ENCODE data around the gene CACNA2D4.

The CACNA2D4 gene

GRCh38 chr12:1927751-1928351, 9.4 kb upstream of the CACNA2D4 start:
- DNase-seq (ENCODE audit: low read depth in 1 of 2, low spot score in 1 of 2), result no peak
- Histone ChIP-seq H3K27me3 (ENCODE audit: insufficient read depth, poor library complexity, severe bottlenecking) (no peaks in the 10 kb centered on the region), H3K27ac (replicated peaks) (no peak overlapping the region), H3K4me3 (replicated peaks; ENCODE audit: insufficient read depth, low read length) (no peak overlapping the region)
- no peak for TF ChIP-seq SPI1 (IDR thresholded peaks at IDR 0.05; ENCODE audit: borderline replicate concordance, low read depth)
- no peak for TF ChIP-seq CTCF (IDR thresholded peaks at IDR 0.05; ENCODE audit: insufficient read depth, low read length)
- TF ChIP-seq POLR2AphosphoS5 (IDR thresholded peaks at IDR 0.05; ENCODE audit: low read depth), result no peak
- no peak for TF ChIP-seq REST (IDR thresholded peaks at IDR 0.05; ENCODE audit: insufficient replicate concordance, low read depth)
- TF ChIP-seq GABPA (IDR thresholded peaks at IDR 0.05; ENCODE audit: low read depth), result no peak

- H3K27ac ChIP-seq (replicated peaks), result no peak overlapping the region
- DNase-seq (ENCODE audit: low read depth in 1 of 2, low spot score in 1 of 2), result no peak
- no peaks in the 10 kb centered on the region for H3K27me3 ChIP-seq (ENCODE audit: insufficient read depth, poor library complexity, severe bottlenecking)
- no peak overlapping the region for H3K4me3 ChIP-seq (replicated peaks; ENCODE audit: insufficient read depth, low read length)
- TF ChIP-seq CTCF (IDR thresholded peaks at IDR 0.05; ENCODE audit: insufficient read depth, low read length) (no peak), REST (IDR thresholded peaks at IDR 0.05; ENCODE audit: insufficient replicate concordance, low read depth) (no peak), POLR2AphosphoS5 (IDR thresholded peaks at IDR 0.05; ENCODE audit: low read depth) (no peak), GABPA (IDR thresholded peaks at IDR 0.05; ENCODE audit: low read depth) (no peak), SPI1 (IDR thresholded peaks at IDR 0.05; ENCODE audit: borderline replicate concordance, low read depth) (no peak)
Observed at GRCh38 chr12:1927051-1927680, 8.7 kb upstream of the CACNA2D4 start.

- no peak for TF ChIP-seq CTCF (IDR thresholded peaks at IDR 0.05; ENCODE audit: insufficient read depth, low read length)
- TF ChIP-seq REST (IDR thresholded peaks at IDR 0.05; ENCODE audit: insufficient replicate concordance, low read depth), result no peak
- no peak for TF ChIP-seq POLR2AphosphoS5 (IDR thresholded peaks at IDR 0.05; ENCODE audit: low read depth)
- TF ChIP-seq GABPA (IDR thresholded peaks at IDR 0.05; ENCODE audit: low read depth), result no peak
- no peak for DNase-seq (ENCODE audit: low read depth in 1 of 2, low spot score in 1 of 2)
- Histone ChIP-seq H3K4me3 (replicated peaks; ENCODE audit: insufficient read depth, low read length) (no peak overlapping the region), H3K27ac (replicated peaks) (no peak overlapping the region), H3K27me3 (ENCODE audit: insufficient read depth, poor library complexity, severe bottlenecking) (no peaks in the 10 kb centered on the region)
Observed at GRCh38 chr12:1926251-1926657, 7.8 kb upstream of the CACNA2D4 start.
